SKM-1 treated with dmso at 0.1 percent for 144 hours (cell line): ENCODE measurements around the gene TSPAN12.

ENCODE experiments used
- DNase-seq: peaks from one replicate; lab custom pipeline; 2025; ENCODE audit not compliant: unreplicated experiment; lab: John Stamatoyannopoulos, UW

Gene TSPAN12

GRCh38 chr7:120760050-120760449 lies 97.9 kb downstream of the TSPAN12 start:
- DNase-seq = no peak

- DNase-seq = no peak
Measured at GRCh38 chr7:120743128-120743527, 114.8 kb downstream of the TSPAN12 start.

- no peak for DNase-seq
Measured at GRCh38 chr7:120742372-120742771, 115.6 kb downstream of the TSPAN12 start.

GRCh38 chr7:120741371-120742042 lies 116.4 kb downstream of the TSPAN12 start:
- DNase-seq = no peak

- no peak for DNase-seq
Measured at GRCh38 chr7:120740348-120740747, 117.6 kb downstream of the TSPAN12 start.

- no peak for DNase-seq
Measured at GRCh38 chr7:120738816-120739215, 119.1 kb downstream of the TSPAN12 start.
